Brain microvascular endothelial cell (primary cell): Measurements from ENCODE around the gene KCNJ2.

Experiments
- DNase-seq: peaks from one replicate; pipeline ENCODE4 v3.0.0-alpha.2; 2020
- H3K27ac ChIP-seq: fragments of 250-450 bp; sonication (Bioruptor Pico); 2 replicates; pipeline ENCODE4 v1.5.1; 2020; ENCODE audit warnings: mild to moderate bottlenecking, moderate library complexity
- H3K27me3 ChIP-seq: fragments of 250-450 bp; sonication (Bioruptor Pico); replicated peaks from 2 replicates; pipeline ENCODE4 v1.5.1; 2020; ENCODE audit warnings: mild to moderate bottlenecking
- H3K36me3 ChIP-seq: fragments of 250-450 bp; sonication (Bioruptor Pico); replicated peaks from 2 replicates; pipeline ENCODE4 v1.5.1; 2020; ENCODE audit warnings: mild to moderate bottlenecking
- H3K4me3 ChIP-seq: 2 replicates; pipeline ENCODE4 v1.5.1; 2011; ENCODE audit warnings: low read depth, mild to moderate bottlenecking, control low read depth, low read length, moderate library complexity
- in situ Hi-C: cut with HindIII; loops from 2 replicates; pipeline ENCODE4 v1.10.0; 2017; ENCODE audit warnings: low sequenced_read_pairs, low pct_ligation_motif_present
- TF ChIP-seq, protein P1 (sequence below): IDR thresholded peaks from 2 replicates; pipeline ENCODE4 v1.5.1; 2011; ENCODE audit warnings: low read depth, mild to moderate bottlenecking, moderate library complexity, low read length, control low read depth, inconsistent platforms; ENCODE audit errors: missing control alignments

Gene KCNJ2

DNA sequence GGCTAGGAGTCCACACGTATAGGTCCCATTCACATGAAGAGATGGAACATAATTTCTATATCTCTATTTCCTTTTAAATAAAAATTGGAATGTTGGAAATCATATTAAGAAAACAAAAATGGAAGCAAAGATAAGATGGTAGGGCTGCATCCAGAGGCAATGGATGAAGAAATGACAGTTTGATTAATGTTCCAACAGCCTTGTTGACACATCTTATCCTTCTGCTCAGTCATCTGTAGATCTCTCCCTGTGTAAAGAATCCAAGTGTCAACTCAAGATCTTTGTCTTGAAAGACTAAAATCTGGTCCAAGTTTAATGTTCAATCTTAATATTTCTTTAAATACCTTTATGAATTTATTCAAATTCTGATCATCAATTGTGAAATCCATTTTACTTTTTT, 7.8 kb upstream of the KCNJ2 start:
- in situ Hi-C loops = no loop called here
- Histone ChIP-seq H3K36me3 (no peaks in the 10 kb centered on the region), H3K4me3 (no peak overlapping the region), H3K27me3 (no peaks in the 10 kb centered on the region), H3K27ac (no peak overlapping the region)
- TF ChIP-seq, protein P1, sequence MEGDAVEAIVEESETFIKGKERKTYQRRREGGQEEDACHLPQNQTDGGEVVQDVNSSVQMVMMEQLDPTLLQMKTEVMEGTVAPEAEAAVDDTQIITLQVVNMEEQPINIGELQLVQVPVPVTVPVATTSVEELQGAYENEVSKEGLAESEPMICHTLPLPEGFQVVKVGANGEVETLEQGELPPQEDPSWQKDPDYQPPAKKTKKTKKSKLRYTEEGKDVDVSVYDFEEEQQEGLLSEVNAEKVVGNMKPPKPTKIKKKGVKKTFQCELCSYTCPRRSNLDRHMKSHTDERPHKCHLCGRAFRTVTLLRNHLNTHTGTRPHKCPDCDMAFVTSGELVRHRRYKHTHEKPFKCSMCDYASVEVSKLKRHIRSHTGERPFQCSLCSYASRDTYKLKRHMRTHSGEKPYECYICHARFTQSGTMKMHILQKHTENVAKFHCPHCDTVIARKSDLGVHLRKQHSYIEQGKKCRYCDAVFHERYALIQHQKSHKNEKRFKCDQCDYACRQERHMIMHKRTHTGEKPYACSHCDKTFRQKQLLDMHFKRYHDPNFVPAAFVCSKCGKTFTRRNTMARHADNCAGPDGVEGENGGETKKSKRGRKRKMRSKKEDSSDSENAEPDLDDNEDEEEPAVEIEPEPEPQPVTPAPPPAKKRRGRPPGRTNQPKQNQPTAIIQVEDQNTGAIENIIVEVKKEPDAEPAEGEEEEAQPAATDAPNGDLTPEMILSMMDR = no peak
- DNase-seq = no peak

DNA sequence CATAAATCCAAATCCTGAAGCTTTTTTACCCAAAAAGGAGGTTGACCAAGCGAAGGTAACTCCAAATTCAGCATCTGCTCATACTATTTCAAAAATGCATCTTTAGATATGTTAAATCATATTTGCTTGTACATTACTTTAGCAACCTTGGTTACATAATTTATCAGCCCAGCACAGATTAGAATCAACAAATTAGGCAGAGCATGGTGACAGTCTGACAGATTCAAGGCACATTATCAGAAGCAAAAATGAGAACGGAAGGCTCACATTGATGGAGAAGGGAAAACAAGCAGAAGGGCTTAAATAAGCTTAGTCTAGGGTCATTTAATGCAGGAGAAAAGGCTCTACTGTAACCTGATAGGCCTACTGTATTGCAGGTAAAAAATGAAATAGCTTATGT, 3.9 kb upstream of the KCNJ2 start:
- TF ChIP-seq, protein P1 = no peak
- no peaks in the 10 kb centered on the region for H3K36me3 ChIP-seq
- in situ Hi-C loops = no loop called here
- DNase-seq = no peak
- H3K4me3 ChIP-seq = no peak overlapping the region
- H3K27ac ChIP-seq = no peak overlapping the region
- no peaks in the 10 kb centered on the region for H3K27me3 ChIP-seq

DNA sequence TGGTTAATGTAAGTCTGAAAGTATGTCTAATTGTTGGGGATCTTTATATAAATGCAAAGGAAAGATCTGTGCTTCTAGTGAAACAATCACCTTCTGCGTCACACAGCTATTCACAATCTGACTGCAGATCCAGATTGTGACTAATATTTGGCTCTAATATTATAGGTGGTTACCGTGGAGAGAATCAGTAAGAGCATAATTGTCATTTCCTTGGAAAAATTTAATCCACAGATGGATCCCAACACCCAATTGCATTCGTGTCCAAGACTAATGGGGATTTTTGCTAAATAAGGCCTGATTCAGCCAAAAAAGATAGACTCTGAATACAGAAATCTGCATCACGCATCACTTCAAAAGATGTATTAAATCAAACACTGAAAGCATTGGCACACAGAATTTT, 2.7 kb upstream of the KCNJ2 start:
- no peak for DNase-seq

DNA sequence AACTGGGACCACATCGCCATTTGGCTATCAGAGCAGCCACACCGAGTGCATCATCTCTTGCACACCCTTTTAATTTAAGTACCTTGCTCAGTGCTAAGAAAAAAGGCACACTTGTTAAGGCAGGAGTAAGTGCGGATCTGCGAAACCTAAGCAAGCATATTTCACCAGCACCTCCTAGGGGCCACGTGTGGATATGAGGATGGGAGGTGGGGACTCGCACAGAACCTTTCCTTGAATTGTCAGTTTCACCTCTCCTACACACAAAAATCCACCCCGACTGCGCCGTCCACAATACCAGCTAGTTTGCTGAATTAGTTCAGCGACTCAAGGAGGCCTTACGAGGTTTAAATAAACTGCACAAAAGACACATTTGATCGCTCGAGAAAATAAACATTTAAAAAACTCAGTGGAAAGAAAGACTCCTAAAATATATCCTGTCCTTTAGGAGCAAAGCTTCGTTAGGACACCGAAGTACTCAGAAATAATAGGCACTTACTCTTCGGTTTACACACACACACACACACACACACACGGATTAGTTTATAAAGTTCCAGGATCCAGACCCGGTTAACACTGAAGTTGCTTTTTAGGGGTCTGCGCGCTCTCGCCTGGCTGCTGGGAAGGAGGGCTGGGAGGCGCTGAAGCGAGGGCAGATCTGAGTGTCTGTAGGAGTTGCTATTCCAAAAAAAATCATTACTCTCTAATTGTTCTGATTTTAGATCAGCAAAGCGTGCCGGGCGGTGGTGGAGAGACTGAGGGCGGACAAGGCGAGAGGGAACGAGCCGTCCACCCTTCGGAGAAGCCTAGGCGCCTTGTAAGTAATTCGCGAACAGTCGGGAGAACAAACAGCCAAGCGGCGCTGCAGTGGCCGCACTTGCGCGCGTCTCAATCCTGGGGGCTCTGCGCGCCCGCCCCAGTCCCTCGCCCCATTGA, 1.0 kb upstream of the KCNJ2 start:
- in situ Hi-C loops = no loop called here
- Histone ChIP-seq H3K36me3 (no peaks in the 10 kb centered on the region), H3K27me3 (no peaks in the 10 kb centered on the region), H3K27ac (no peak overlapping the region), H3K4me3 (peak overlapping the region; percentile 61)
- TF ChIP-seq, protein P1 = peak; percentile 90
- DNase-seq = peak; percentile 48

More for the DNA sequence above, 2.7 kb upstream of the KCNJ2 start:
- in situ Hi-C loops = no loop called here
- no peaks in the 10 kb centered on the region for H3K36me3 ChIP-seq
- no peak overlapping the region for H3K27ac ChIP-seq
- no peaks in the 10 kb centered on the region for H3K27me3 ChIP-seq
- H3K4me3 ChIP-seq = no peak overlapping the region
- TF ChIP-seq, protein P1 = no peak

DNA sequence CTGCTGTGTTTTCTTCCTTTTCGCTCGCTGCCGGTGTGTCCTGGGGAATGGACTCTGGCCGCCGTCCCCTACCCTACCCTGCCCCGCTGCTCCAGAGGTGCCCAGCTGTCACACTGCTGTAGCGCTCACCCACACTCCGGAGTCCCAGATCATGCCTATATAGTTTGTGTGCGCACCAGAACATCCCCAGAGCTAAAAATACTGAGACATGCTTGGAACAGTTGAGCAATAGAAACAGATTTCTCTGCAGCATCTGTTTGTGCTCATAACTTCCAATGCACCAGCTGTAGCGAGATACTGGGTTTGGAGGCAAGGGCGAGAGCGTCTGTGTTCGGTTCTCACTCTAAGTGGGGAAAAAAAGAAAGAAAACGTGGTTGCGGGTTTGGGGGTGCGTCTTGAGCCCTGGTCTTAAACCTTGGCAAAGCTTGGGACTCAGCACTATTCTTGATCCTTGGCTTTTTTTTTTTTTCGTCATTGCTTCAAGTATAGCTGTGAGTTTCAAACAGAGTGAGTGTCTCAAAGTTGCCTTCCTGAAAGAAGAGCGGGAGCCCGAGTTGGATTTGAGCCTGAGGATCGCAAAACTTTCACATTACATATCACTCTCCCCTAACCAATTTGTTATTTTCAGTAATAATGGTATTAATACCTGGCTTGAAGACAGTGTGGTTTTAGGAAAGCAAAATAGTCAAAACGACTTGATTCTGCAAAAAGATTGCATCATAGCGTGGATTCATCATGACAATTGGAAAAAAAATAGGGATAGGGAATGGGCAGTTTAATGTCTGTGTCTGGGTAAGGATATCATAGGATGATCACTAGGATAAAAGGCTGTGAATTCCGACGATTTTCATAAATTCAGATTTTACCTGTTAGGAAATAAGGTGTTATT, 621 bp downstream of the KCNJ2 start:
- in situ Hi-C loops = no loop called here
- peak overlapping the region; percentile 72 for H3K4me3 ChIP-seq
- TF ChIP-seq, protein P1 = no peak
- DNase-seq = no peak
- no peaks in the 10 kb centered on the region for H3K27me3 ChIP-seq
- no peak overlapping the region for H3K27ac ChIP-seq
- H3K36me3 ChIP-seq = no peaks in the 10 kb centered on the region
